ENCODE results near the gene METTL15.

Gene METTL15

GRCh38 chr11:28098257-28098656 lies 9.9 kb upstream of the METTL15 start:
- no peak for TF ChIP-seq REST (IDR thresholded peaks at IDR 0.05; ENCODE audit: insufficient read depth in 1 of 2, low read depth in 2 of 2, low read length in 2 of 2)
- TF ChIP-seq SIN3A (IDR thresholded peaks at IDR 0.05; ENCODE audit: borderline replicate concordance, insufficient read depth, low read length), result no peak
- TF ChIP-seq POLR2AphosphoS5 (IDR thresholded peaks at IDR 0.05; ENCODE audit: low read depth, low read length), result no peak
- no peak for TF ChIP-seq TAF1 (IDR thresholded peaks at IDR 0.05; ENCODE audit: borderline replicate concordance, insufficient read depth, low read length)
- no peak for TF ChIP-seq FOXP2 (optimal IDR thresholded peaks at IDR 0.05; ENCODE audit: borderline replicate concordance, extremely low read depth, extremely low read length, insufficient read depth)

- TF ChIP-seq POLR2AphosphoS5 (IDR thresholded peaks at IDR 0.05; ENCODE audit: low read depth, low read length), result no peak
- TF ChIP-seq SIN3A (IDR thresholded peaks at IDR 0.05; ENCODE audit: borderline replicate concordance, insufficient read depth, low read length), result no peak
- no peak for TF ChIP-seq FOXP2 (optimal IDR thresholded peaks at IDR 0.05; ENCODE audit: borderline replicate concordance, extremely low read depth, extremely low read length, insufficient read depth)
Observed at GRCh38 chr11:28099715-28100114, 8.5 kb upstream of the METTL15 start.

GRCh38 chr11:28100665-28101064 lies 7.5 kb upstream of the METTL15 start:
- TF ChIP-seq SIN3A (IDR thresholded peaks at IDR 0.05; ENCODE audit: borderline replicate concordance, insufficient read depth, low read length), result no peak
- TF ChIP-seq REST (IDR thresholded peaks at IDR 0.05; ENCODE audit: insufficient read depth in 1 of 2, low read depth in 2 of 2, low read length in 2 of 2), result no peak
- no peak for TF ChIP-seq FOXP2 (optimal IDR thresholded peaks at IDR 0.05; ENCODE audit: borderline replicate concordance, extremely low read depth, extremely low read length, insufficient read depth)
- TF ChIP-seq TAF1 (IDR thresholded peaks at IDR 0.05; ENCODE audit: borderline replicate concordance, insufficient read depth, low read length), result no peak
- TF ChIP-seq POLR2AphosphoS5 (IDR thresholded peaks at IDR 0.05; ENCODE audit: low read depth, low read length), result no peak

GRCh38 chr11:28104425-28104824 lies 3.8 kb upstream of the METTL15 start:
- TF ChIP-seq FOXP2 (optimal IDR thresholded peaks at IDR 0.05; ENCODE audit: borderline replicate concordance, extremely low read depth, extremely low read length, insufficient read depth), result no peak

GRCh38 chr11:28104984-28105383 lies 3.2 kb upstream of the METTL15 start:
- TF ChIP-seq SIN3A (IDR thresholded peaks at IDR 0.05; ENCODE audit: borderline replicate concordance, insufficient read depth, low read length) (no peak), POLR2AphosphoS5 (IDR thresholded peaks at IDR 0.05; ENCODE audit: low read depth, low read length) (no peak), FOXP2 (optimal IDR thresholded peaks at IDR 0.05; ENCODE audit: borderline replicate concordance, extremely low read depth, extremely low read length, insufficient read depth) (no peak), REST (IDR thresholded peaks at IDR 0.05; ENCODE audit: insufficient read depth in 1 of 2, low read depth in 2 of 2, low read length in 2 of 2) (no peak)

- no peak for TF ChIP-seq SIN3A (IDR thresholded peaks at IDR 0.05; ENCODE audit: borderline replicate concordance, insufficient read depth, low read length)
- no peak for TF ChIP-seq FOXP2 (optimal IDR thresholded peaks at IDR 0.05; ENCODE audit: borderline replicate concordance, extremely low read depth, extremely low read length, insufficient read depth)
- no peak for TF ChIP-seq REST (IDR thresholded peaks at IDR 0.05; ENCODE audit: insufficient read depth in 1 of 2, low read depth in 2 of 2, low read length in 2 of 2)
- no peak for TF ChIP-seq POLR2AphosphoS5 (IDR thresholded peaks at IDR 0.05; ENCODE audit: low read depth, low read length)
- TF ChIP-seq TAF1 (IDR thresholded peaks at IDR 0.05; ENCODE audit: borderline replicate concordance, insufficient read depth, low read length), result no peak
Observed at GRCh38 chr11:28105869-28106268, 2.3 kb upstream of the METTL15 start.
